ENCODE data around the gene BCKDK.
A peak's percentile ranks its signal among the peaks of the same experiment; 100 is the strongest.

The BCKDK gene

GRCh38 chr16:31125844-31126243 is 17.7 kb downstream of the BCKDK start:
- 97% methylated on average over 3 of the region's 3 CpGs for WGBS (ENCODE audit: insufficient coverage)
- H3K27ac ChIP-seq (ENCODE audit: insufficient read depth in 1 of 2, low read depth in 1 of 2, low read length in 2 of 2, poor library complexity in 1 of 2, severe bottlenecking in 2 of 2) = peak overlapping the region; percentile 28 to 97
- H3K4me1 ChIP-seq (ENCODE audit: control extremely low read depth in 1 of 4, control insufficient read depth in 4 of 4, insufficient read depth in 4 of 4, low read length in 3 of 4) = peaks cover 6 to 57% (median 49%) of the 10 kb centered on the region in 4 experiments
- POLR2A ChIA-PET = no interaction called here
- no peak for DNase-seq
- no peaks in the 10 kb centered on the region for H3K9me3 ChIP-seq (ENCODE audit: control extremely low read depth in 1 of 5, control insufficient read depth in 4 of 5, insufficient read depth in 2 of 5, low read depth in 1 of 5, low read length in 4 of 5)
- CTCF ChIA-PET = interaction anchor here (0.9 to 9.6 kb wide), 2 partner anchors 9 to 17 kb away, joined by 4 to 123 read pairs; no protein-coding TSS in a partner anchor
- H3K36me3 ChIP-seq (ENCODE audit: control insufficient read depth in 4 of 4, insufficient read depth in 4 of 4, low read length in 3 of 4) = peaks cover 4 to 43% (median 23%) of the 10 kb centered on the region in 4 experiments
- H3K4me3 ChIP-seq (ENCODE audit: control insufficient read depth in 1 of 7, extremely low read depth in 1 of 7, insufficient read depth in 4 of 7, low read depth in 2 of 7, low read length in 6 of 7) = no peak overlapping the region
- H3K27me3 ChIP-seq (replicated peaks in 2 of 5; ENCODE audit: control insufficient read depth in 4 of 5, insufficient read depth in 5 of 5, low read length in 4 of 5) = no peaks in the 10 kb centered on the region

- 95% methylated on average over 13 of the region's 13 CpGs for WGBS (ENCODE audit: insufficient coverage)
- ChIA-PET CTCF (interaction anchor here (0.9 to 9.6 kb wide), 5 partner anchors 8 to 48 kb away, joined by 3 to 123 read pairs (median 4); no protein-coding TSS in a partner anchor), POLR2A (no interaction called here)
- H3K4me1 ChIP-seq (ENCODE audit: control extremely low read depth in 1 of 4, control insufficient read depth in 4 of 4, insufficient read depth in 4 of 4, low read length in 3 of 4) = peaks cover 6 to 57% (median 49%) of the 10 kb centered on the region in 4 experiments
- H3K9me3 ChIP-seq (ENCODE audit: control extremely low read depth in 1 of 5, control insufficient read depth in 4 of 5, insufficient read depth in 2 of 5, low read depth in 1 of 5, low read length in 4 of 5) = no peaks in the 10 kb centered on the region
- peaks cover 0 to 43% (median 22%) of the 10 kb centered on the region in 4 experiments for H3K36me3 ChIP-seq (ENCODE audit: control insufficient read depth in 4 of 4, insufficient read depth in 4 of 4, low read length in 3 of 4)
- no peaks in the 10 kb centered on the region for H3K27me3 ChIP-seq (replicated peaks in 2 of 5; ENCODE audit: control insufficient read depth in 4 of 5, insufficient read depth in 5 of 5, low read length in 4 of 5)
- peak overlapping the region in 1 of 7 experiments; percentile 25 for H3K4me3 ChIP-seq (ENCODE audit: control insufficient read depth in 1 of 7, extremely low read depth in 1 of 7, insufficient read depth in 4 of 7, low read depth in 2 of 7, low read length in 6 of 7)
- DNase-seq = no peak
- peak overlapping the region; percentile 93 to 97 for H3K27ac ChIP-seq (ENCODE audit: insufficient read depth in 1 of 2, low read depth in 1 of 2, low read length in 2 of 2, poor library complexity in 1 of 2, severe bottlenecking in 2 of 2)
Measured at GRCh38 chr16:31127182-31127581, 19.0 kb downstream of the BCKDK start.

GRCh38 chr16:31128711-31129567 is 20.8 kb downstream of the BCKDK start:
- H3K36me3 ChIP-seq (ENCODE audit: control insufficient read depth in 4 of 4, insufficient read depth in 4 of 4, low read length in 3 of 4) = peaks cover 0 to 48% (median 23%) of the 10 kb centered on the region in 4 experiments
- peak; percentile 91 to 99 (median 96) for DNase-seq
- peaks cover 6 to 57% (median 49%) of the 10 kb centered on the region in 4 experiments for H3K4me1 ChIP-seq (ENCODE audit: control extremely low read depth in 1 of 4, control insufficient read depth in 4 of 4, insufficient read depth in 4 of 4, low read length in 3 of 4)
- no peaks in the 10 kb centered on the region for H3K9me3 ChIP-seq (ENCODE audit: control extremely low read depth in 1 of 5, control insufficient read depth in 4 of 5, insufficient read depth in 2 of 5, low read depth in 1 of 5, low read length in 4 of 5)
- peak overlapping the region in 3 of 7 experiments; percentile 38 to 52 (median 50) for H3K4me3 ChIP-seq (ENCODE audit: control insufficient read depth in 1 of 7, extremely low read depth in 1 of 7, insufficient read depth in 4 of 7, low read depth in 2 of 7, low read length in 6 of 7)
- ChIA-PET POLR2A (interaction anchor here (0.5 to 3.1 kb wide), 8 partner anchors 12 to 1114 kb away, joined by 3 to 22 read pairs (median 6); partner anchors contain the start of genes FUS and KAT8), CTCF (interaction anchor here (2.3 to 9.6 kb wide), 3 partner anchors 9 to 145 kb away, joined by 7 to 123 read pairs (median 38); partner anchors contain the start of genes HSD3B7 and KAT8)
- peak overlapping the region; percentile 93 to 97 for H3K27ac ChIP-seq (ENCODE audit: insufficient read depth in 1 of 2, low read depth in 1 of 2, low read length in 2 of 2, poor library complexity in 1 of 2, severe bottlenecking in 2 of 2)
- H3K27me3 ChIP-seq (replicated peaks in 2 of 5; ENCODE audit: control insufficient read depth in 4 of 5, insufficient read depth in 5 of 5, low read length in 4 of 5) = no peaks in the 10 kb centered on the region
- WGBS (ENCODE audit: insufficient coverage) = 9% methylated on average over 12 of the region's 14 CpGs

DNA sequence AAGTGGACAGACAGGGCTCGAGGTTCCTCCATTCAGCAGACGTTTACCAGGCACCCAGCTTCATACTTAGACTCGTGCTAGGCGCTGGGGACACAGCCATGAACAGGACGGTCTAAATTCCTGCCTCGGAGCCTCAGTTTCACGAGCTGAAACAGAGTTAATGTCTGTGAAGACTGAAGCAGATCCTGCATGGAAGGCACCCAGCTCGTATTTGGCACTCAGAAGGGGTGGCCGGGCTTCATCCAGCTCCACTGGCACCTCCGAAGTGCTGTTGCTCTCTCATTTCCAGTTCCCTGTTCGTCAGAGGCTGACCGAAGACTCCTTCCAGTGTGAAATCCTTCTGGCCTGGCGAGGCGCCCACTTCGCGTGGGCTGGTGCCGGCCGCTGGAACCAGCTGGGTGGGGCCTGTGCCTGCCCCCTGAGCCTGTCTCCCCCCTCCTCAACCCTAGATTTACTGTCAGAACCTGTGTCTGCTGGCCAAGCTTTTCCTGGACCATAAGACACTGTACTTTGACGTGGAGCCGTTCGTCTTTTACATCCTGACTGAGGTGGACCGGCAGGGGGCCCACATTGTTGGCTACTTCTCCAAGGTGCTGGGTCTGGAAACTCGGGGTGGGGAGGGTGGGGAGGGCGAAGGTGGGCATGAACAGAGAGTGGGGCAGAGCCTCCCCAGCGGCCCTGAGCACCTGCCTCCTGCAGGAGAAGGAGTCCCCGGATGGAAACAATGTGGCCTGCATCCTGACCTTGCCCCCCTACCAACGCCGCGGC is 21.6 kb downstream of the BCKDK start:
- 39% methylated on average over 26 of the region's 29 CpGs for WGBS (ENCODE audit: insufficient coverage)
- Histone ChIP-seq H3K4me3 (ENCODE audit: control insufficient read depth in 1 of 7, extremely low read depth in 1 of 7, insufficient read depth in 4 of 7, low read depth in 2 of 7, low read length in 6 of 7) (peak overlapping the region in 3 of 7 experiments; percentile 13 to 31 (median 30)), H3K9me3 (ENCODE audit: control extremely low read depth in 1 of 5, control insufficient read depth in 4 of 5, insufficient read depth in 2 of 5, low read depth in 1 of 5, low read length in 4 of 5) (no peaks in the 10 kb centered on the region), H3K27me3 (replicated peaks in 2 of 5; ENCODE audit: control insufficient read depth in 4 of 5, insufficient read depth in 5 of 5, low read length in 4 of 5) (no peaks in the 10 kb centered on the region), H3K36me3 (ENCODE audit: control insufficient read depth in 4 of 4, insufficient read depth in 4 of 4, low read length in 3 of 4) (peaks cover 0 to 44% (median 22%) of the 10 kb centered on the region in 4 experiments), H3K4me1 (ENCODE audit: control extremely low read depth in 1 of 4, control insufficient read depth in 4 of 4, insufficient read depth in 4 of 4, low read length in 3 of 4) (peaks cover 6 to 57% (median 49%) of the 10 kb centered on the region in 4 experiments), H3K27ac (ENCODE audit: insufficient read depth in 1 of 2, low read depth in 1 of 2, low read length in 2 of 2, poor library complexity in 1 of 2, severe bottlenecking in 2 of 2) (peak overlapping the region; percentile 93 to 97)
- CTCF ChIA-PET = interaction anchor here (0.7 to 9.6 kb wide), 4 partner anchors 10 to 145 kb away, joined by 3 to 123 read pairs (median 22); partner anchors contain the start of genes FUS, HSD3B7 and KAT8
- DNase-seq = peak in 1 of 3 donors; percentile 32
- POLR2A ChIA-PET = interaction anchor here (0.6 to 3.1 kb wide), 3 partner anchors 12 to 1115 kb away, joined by 10 to 22 read pairs (median 18); partner anchors contain the start of gene KAT8

DNA sequence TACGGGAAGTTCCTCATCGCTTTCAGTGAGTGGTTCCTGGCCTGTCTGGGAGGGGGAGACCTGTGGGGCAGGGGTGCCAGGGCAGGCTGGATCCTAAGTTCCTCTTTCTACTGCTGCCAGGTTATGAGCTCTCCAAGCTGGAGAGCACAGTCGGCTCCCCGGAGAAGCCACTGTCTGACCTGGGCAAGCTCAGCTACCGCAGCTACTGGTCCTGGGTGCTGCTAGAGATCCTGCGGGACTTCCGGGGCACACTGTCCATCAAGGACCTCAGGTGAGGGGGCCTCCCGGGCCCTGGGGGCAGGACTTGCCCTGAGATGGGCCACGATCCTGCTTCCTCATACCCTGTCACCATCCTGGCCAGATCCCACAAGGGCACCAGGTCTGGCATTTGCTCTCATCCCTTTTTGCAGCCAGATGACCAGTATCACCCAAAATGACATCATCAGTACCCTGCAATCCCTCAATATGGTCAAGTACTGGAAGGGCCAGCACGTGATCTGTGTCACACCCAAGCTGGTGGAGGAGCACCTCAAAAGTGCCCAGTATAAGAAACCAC is 22.2 kb downstream of the BCKDK start:
- WGBS (ENCODE audit: insufficient coverage) = 63% methylated on average over 8 of the region's 10 CpGs
- ChIA-PET CTCF (interaction anchor here (0.7 to 9.6 kb wide), 6 partner anchors 11 to 146 kb away, joined by 3 to 123 read pairs (median 5); partner anchors contain the start of genes FUS, HSD3B7, KAT8 and VKORC1), POLR2A (interaction anchor here (2.8 to 3.1 kb wide), 2 partner anchors 12 to 13 kb away, joined by 18 to 22 read pairs; partner anchors contain the start of gene KAT8)
- Histone ChIP-seq H3K4me1 (ENCODE audit: control extremely low read depth in 1 of 4, control insufficient read depth in 4 of 4, insufficient read depth in 4 of 4, low read length in 3 of 4) (peaks cover 6 to 52% (median 49%) of the 10 kb centered on the region in 4 experiments), H3K36me3 (ENCODE audit: control insufficient read depth in 4 of 4, insufficient read depth in 4 of 4, low read length in 3 of 4) (peaks cover 0 to 44% (median 20%) of the 10 kb centered on the region in 4 experiments), H3K4me3 (ENCODE audit: control insufficient read depth in 1 of 7, extremely low read depth in 1 of 7, insufficient read depth in 4 of 7, low read depth in 2 of 7, low read length in 6 of 7) (no peak overlapping the region), H3K27ac (ENCODE audit: insufficient read depth in 1 of 2, low read depth in 1 of 2, low read length in 2 of 2, poor library complexity in 1 of 2, severe bottlenecking in 2 of 2) (peak overlapping the region in 1 of 2 experiments; percentile 25), H3K9me3 (ENCODE audit: control extremely low read depth in 1 of 5, control insufficient read depth in 4 of 5, insufficient read depth in 2 of 5, low read depth in 1 of 5, low read length in 4 of 5) (no peaks in the 10 kb centered on the region), H3K27me3 (replicated peaks in 2 of 5; ENCODE audit: control insufficient read depth in 4 of 5, insufficient read depth in 5 of 5, low read length in 4 of 5) (no peaks in the 10 kb centered on the region)
- DNase-seq = peak; percentile 54 to 83 (median 82)

GRCh38 chr16:31130899-31131298 is 22.7 kb downstream of the BCKDK start:
- H3K9me3 ChIP-seq (ENCODE audit: control extremely low read depth in 1 of 5, control insufficient read depth in 4 of 5, insufficient read depth in 2 of 5, low read depth in 1 of 5, low read length in 4 of 5) = no peaks in the 10 kb centered on the region
- H3K4me3 ChIP-seq (ENCODE audit: control insufficient read depth in 1 of 7, extremely low read depth in 1 of 7, insufficient read depth in 4 of 7, low read depth in 2 of 7, low read length in 6 of 7) = no peak overlapping the region
- H3K27ac ChIP-seq (ENCODE audit: insufficient read depth in 1 of 2, low read depth in 1 of 2, low read length in 2 of 2, poor library complexity in 1 of 2, severe bottlenecking in 2 of 2) = no peak overlapping the region
- no peak for DNase-seq
- no peaks in the 10 kb centered on the region for H3K27me3 ChIP-seq (replicated peaks in 2 of 5; ENCODE audit: control insufficient read depth in 4 of 5, insufficient read depth in 5 of 5, low read length in 4 of 5)
- peaks cover 0 to 44% (median 18%) of the 10 kb centered on the region in 4 experiments for H3K36me3 ChIP-seq (ENCODE audit: control insufficient read depth in 4 of 4, insufficient read depth in 4 of 4, low read length in 3 of 4)
- WGBS (ENCODE audit: insufficient coverage) = 100% methylated on average over 3 of the region's 6 CpGs
- ChIA-PET POLR2A (interaction anchor here (1.6 to 3.1 kb wide), 3 partner anchors 12 to 13 kb away, joined by 4 to 22 read pairs (median 18); partner anchors contain the start of gene KAT8), CTCF (interaction anchor here (0.7 to 9.6 kb wide), 5 partner anchors 11 to 54 kb away, joined by 3 to 123 read pairs (median 3); partner anchors contain the start of genes FUS, KAT8 and VKORC1)
- H3K4me1 ChIP-seq (ENCODE audit: control extremely low read depth in 1 of 4, control insufficient read depth in 4 of 4, insufficient read depth in 4 of 4, low read length in 3 of 4) = peaks cover 6 to 47% (median 46%) of the 10 kb centered on the region in 4 experiments
